HCT116 (cell line): ENCODE data around the gene TMEM209. TPM values are rescaled to one million over a fixed set of nuclear protein-coding genes. Genes with fewer than 3 reads are reported as not detected.
"Not testable (repeated sequence)": the region's sequence is repeated elsewhere in the genome, so short reads cannot be mapped to it uniquely, and the experiment has no call there.

Source experiments
- ATAC-seq: fragments of 200-7000 bp; cut with Tn5 transposase; 2 replicates; pipeline ENCODE4 v1.9.1; 2020; ENCODE audit warnings: mild to moderate bottlenecking, moderate library complexity
- BruUV-seq: library from RNA; stranded (reverse); fragments of 400-500 nt; replicated peaks from 2 replicates; lab custom pipeline; 2021; lab: Mats Ljungman, UMichigan
- CTCF ChIA-PET: fragments of 300-600 bp; sonication (Branson Sonifier 250); formaldehyde crosslinking; loops from one replicate; lab custom pipeline; 2021; ENCODE audit warnings: antibody characterized with exemption; lab: Charles Lee
- POLR2A ChIA-PET: fragments of 300-600, 350-600 bp; sonication (Branson Sonifier 250); formaldehyde crosslinking; loops from one replicate; lab custom pipeline; 2021; ENCODE audit warnings: antibody characterized with exemption; lab: Charles Lee
- RAD21 ChIA-PET, 2 experiments: fragments of 300-600 bp; sonication (Branson Sonifier 250); formaldehyde crosslinking; loops; one replicate each; lab custom pipeline; 2023; ENCODE audit warnings: low total read pairs in 2 of 2; ENCODE audit not compliant: uncharacterized antibody in 2 of 2, unreplicated experiment in 2 of 2, low non-redundant PET in 1 of 2; lab: Charles Lee
- DNase-seq: peaks from one replicate; pipeline ENCODE4 v3.0.0-alpha.2; 2010; ENCODE audit warnings: low read depth, low spot score
- H2AFZ ChIP-seq: fragments of 200-600 bp; shearing (Covaris generic), sonication (generic); 2 replicates; pipeline ENCODE4 v1.6.1; 2017; ENCODE audit warnings: low read depth, mixed run types, mixed read lengths, antibody characterized with exemption, low read length; ENCODE audit not compliant: poor library complexity, severe bottlenecking
- H3K27ac ChIP-seq: 2 replicates; pipeline ENCODE4 v1.5.1; 2012; ENCODE audit warnings: low read depth, low read length
- H3K27me3 ChIP-seq: fragments of 200-600 bp; sonication (generic); 2 replicates; pipeline ENCODE4 v1.6.1; 2016; ENCODE audit warnings: mixed run types, low read length, mixed read lengths; ENCODE audit not compliant: insufficient read depth
- H3K36me3 ChIP-seq, 2 experiments: fragments of 200-500 bp in 1 of 2; fragments of 200-600 bp in 1 of 2; sonication (Bioruptor generic) in 1 of 2; sonication (generic) in 1 of 2; 2 replicates each; pipeline versions ENCODE4 v1.5.1 to v1.6.1; 2014 to 2016; ENCODE audit warnings: low read length in 2 of 2, inconsistent platforms in 1 of 2, mixed read lengths in 1 of 2, mixed run types in 1 of 2; ENCODE audit not compliant: insufficient read depth in 2 of 2, control insufficient read depth in 1 of 2
- H3K4me1 ChIP-seq, 2 experiments: fragments of 200-600 bp in 1 of 2; sonication (generic) in 1 of 2; 2 replicates each; pipeline versions ENCODE4 v1.5.1 to v1.6.1; 2012 to 2017; ENCODE audit warnings: low read length in 2 of 2, inconsistent platforms in 1 of 2, mild to moderate bottlenecking in 1 of 2, mixed read lengths in 1 of 2, mixed run types in 1 of 2, moderate library complexity in 1 of 2; ENCODE audit not compliant: insufficient read depth in 2 of 2, control insufficient read depth in 1 of 2
- H3K4me2 ChIP-seq: fragments of 200-600 bp; sonication (generic); 2 replicates; pipeline ENCODE4 v1.6.1; 2017; ENCODE audit warnings: mixed run types, low read length, mixed read lengths
- H3K4me3 ChIP-seq, 2 experiments: fragments of 200-600 bp in 1 of 2; sonication (generic) in 1 of 2; replicated peaks in 1 of 2; 2 replicates each; pipeline ENCODE4 v1.5.1; 2011 to 2016; ENCODE audit warnings: low read length in 2 of 2, control low read depth in 1 of 2, low read depth in 1 of 2, mild to moderate bottlenecking in 1 of 2, mixed read lengths in 1 of 2, mixed run types in 1 of 2
- H3K79me2 ChIP-seq: fragments of 200-600 bp; sonication (generic); 2 replicates; pipeline ENCODE4 v1.6.1; 2017; ENCODE audit warnings: mild to moderate bottlenecking, mixed run types, low read length, moderate library complexity, mixed read lengths; ENCODE audit not compliant: insufficient read depth
- H3K9ac ChIP-seq: fragments of 200-600 bp; sonication (generic); 2 replicates; pipeline ENCODE4 v1.6.1; 2016; ENCODE audit warnings: low read length, mixed read lengths
- H3K9me2 ChIP-seq: fragments of 200-600 bp; sonication (generic), shearing (Covaris generic); 2 replicates; pipeline ENCODE4 v1.6.1; 2017; ENCODE audit warnings: mixed run types, mild to moderate bottlenecking, moderate library complexity; ENCODE audit not compliant: insufficient read depth
- H3K9me3 ChIP-seq, 2 experiments: fragments of 200-500 bp in 1 of 2; fragments of 200-600 bp in 1 of 2; sonication (Bioruptor generic) in 1 of 2; sonication (generic) in 1 of 2; 2 replicates each; pipeline ENCODE4 v1.6.1; 2014 to 2017; ENCODE audit warnings: low read length in 2 of 2, mixed read lengths in 2 of 2, inconsistent platforms in 1 of 2, low read depth in 1 of 2, mild to moderate bottlenecking in 1 of 2, mixed run types in 1 of 2, moderate library complexity in 1 of 2; ENCODE audit not compliant: control insufficient read depth in 1 of 2, insufficient read depth in 1 of 2
- H4K20me1 ChIP-seq: fragments of 200-600 bp; sonication (generic), shearing (Covaris generic); 2 replicates; pipeline ENCODE4 v1.6.1; 2017; ENCODE audit warnings: mixed run types, mild to moderate bottlenecking, moderate library complexity; ENCODE audit not compliant: insufficient read depth
- CBX3 ChIP-seq: IDR thresholded peaks from 2 replicates; pipeline ENCODE4 v1.6.1; 2012; ENCODE audit warnings: low read depth
- CEBPB ChIP-seq: IDR thresholded peaks from 2 replicates; pipeline ENCODE4 v1.6.1; 2012; ENCODE audit warnings: low read depth
- ELF1 ChIP-seq: IDR thresholded peaks from 2 replicates; pipeline ENCODE4 v1.6.1; 2012; ENCODE audit warnings: low read depth, borderline replicate concordance
- EZH2 ChIP-seq: fragments of 200-600 bp; sonication (generic); IDR thresholded peaks from 2 replicates; pipeline ENCODE4 v1.6.1; 2017; ENCODE audit warnings: antibody characterized with exemption, mixed run types
- EZH2phosphoT487 ChIP-seq: fragments of 200-600 bp; IDR thresholded peaks from 2 replicates; pipeline ENCODE4 v1.6.1; 2018; ENCODE audit warnings: antibody characterized with exemption, borderline replicate concordance
- MAX ChIP-seq: IDR thresholded peaks from 2 replicates; pipeline ENCODE4 v1.6.1; 2012
- POLR2A ChIP-seq: IDR thresholded peaks from 2 replicates; pipeline ENCODE4 v1.7.0; 2011; ENCODE audit warnings: borderline replicate concordance; ENCODE audit not compliant: insufficient read depth, insufficient read length; ENCODE audit errors: extremely low read depth
- POLR2AphosphoS5 ChIP-seq: IDR thresholded peaks from 2 replicates; pipeline ENCODE4 v1.6.1; 2011; ENCODE audit warnings: mild to moderate bottlenecking, low read depth, low read length, moderate library complexity
- RAD21 ChIP-seq: IDR thresholded peaks from 2 replicates; pipeline ENCODE4 v1.6.1; 2012; ENCODE audit warnings: low read depth, mild to moderate bottlenecking
- SP1 ChIP-seq: IDR thresholded peaks from 2 replicates; pipeline ENCODE4 v1.6.1; 2012; ENCODE audit warnings: low read depth
- intact Hi-C: fragments of 100-400 bp; cut with micrococcal nuclease; formaldehyde crosslinking; loops from 2 replicates; pipeline ENCODE4 v1.10.0; 2022
- total RNA-seq: library from RNA; stranded (reverse); gene quantifications from one replicate; pipeline ENCODE4 v1.2.1, GENCODE V29; 2021; ENCODE audit not compliant: unreplicated experiment

The TMEM209 gene
- total RNA-seq, 1 experiment from 2014 or later = 35.8 TPM

GRCh38 chr7:130236361-130236760 lies 31.2 kb upstream of the TMEM209 start:
- intact Hi-C loops, CTCF ChIA-PET, H3K9me2 ChIP-seq, H4K20me1 ChIP-seq, H2AFZ ChIP-seq, H3K9me3 ChIP-seq, ATAC-seq, DNase-seq, H3K79me2 ChIP-seq, H3K36me3 ChIP-seq, RAD21 ChIA-PET, POLR2A ChIA-PET, H3K4me3 ChIP-seq, H3K27ac ChIP-seq, BruUV-seq, H3K4me1 ChIP-seq, H3K27me3 ChIP-seq, H3K4me2 ChIP-seq, H3K9ac ChIP-seq: not testable (repeated sequence)

GRCh38 chr7:130234078-130234477 lies 28.9 kb upstream of the TMEM209 start:
- Histone ChIP-seq H3K36me3 (no peaks in the 10 kb centered on the region), H3K4me1 (no peaks in the 10 kb centered on the region), H3K9me2 (no peaks in the 10 kb centered on the region), H3K9me3 (no peaks in the 10 kb centered on the region), H2AFZ (no peak overlapping the region), H3K4me2 (no peak overlapping the region), H3K79me2 (no peaks in the 10 kb centered on the region), H3K9ac (no peak overlapping the region), H3K27ac (no peak overlapping the region), H4K20me1 (no peaks in the 10 kb centered on the region), H3K4me3 (no peak overlapping the region), H3K27me3 (no peaks in the 10 kb centered on the region)
- BruUV-seq = no TSS peak
- DNase-seq (no peak), ATAC-seq (no peak)
- ChIA-PET RAD21 (no interaction called here), POLR2A (no interaction called here), CTCF (interaction anchor here (0.6 kb wide), 1 partner anchor 525 kb away, joined by 4 read pairs; no protein-coding TSS in a partner anchor)
- intact Hi-C loops = no loop called here
- TF ChIP-seq MAX = no peak
- no peak for TF ChIP-seq ELF1
- no peak for TF ChIP-seq EZH2phosphoT487
- no peak for TF ChIP-seq POLR2A
- no peak for TF ChIP-seq EZH2
- TF ChIP-seq CBX3 = no peak
- TF ChIP-seq CEBPB = no peak
- no peak for TF ChIP-seq POLR2AphosphoS5
- TF ChIP-seq SP1 = no peak
- no peak for TF ChIP-seq RAD21
